Smooth muscle cell (in vitro differentiated cells): ENCODE data around the gene IDH3A. TPM values are rescaled to one million over a fixed set of nuclear protein-coding genes. Genes with fewer than 3 reads are reported as not detected.

ENCODE experiments used
- DNase-seq: peaks from one replicate; lab custom pipeline; 2025; ENCODE audit not compliant: unreplicated experiment; lab: John Stamatoyannopoulos, UW
- H2AFZ ChIP-seq: fragments of 200-600 bp; sonication (generic); 2 replicates; pipeline ENCODE4 v1.6.0; 2016; ENCODE audit warnings: antibody characterized with exemption, low read depth, mild to moderate bottlenecking
- H3F3A ChIP-seq: fragments of 200-600 bp; sonication (generic); 2 replicates; pipeline ENCODE4 v1.6.0; 2017; ENCODE audit warnings: antibody characterized with exemption, low read depth
- H3K27ac ChIP-seq: fragments of 200-600 bp; sonication (generic); 2 replicates; pipeline ENCODE4 v1.5.1; 2016; ENCODE audit warnings: low read depth, mild to moderate bottlenecking
- H3K27me3 ChIP-seq: fragments of 200-600 bp; sonication (generic); 2 replicates; pipeline ENCODE4 v1.6.1; 2016; ENCODE audit warnings: low read depth, mild to moderate bottlenecking
- H3K36me3 ChIP-seq: fragments of 200-600 bp; sonication (generic); 2 replicates; pipeline ENCODE4 v1.5.1; 2016; ENCODE audit warnings: low read depth
- H3K4me1 ChIP-seq: fragments of 200-600 bp; sonication (generic); 2 replicates; pipeline ENCODE4 v1.5.1; 2016; ENCODE audit warnings: low read depth
- H3K4me2 ChIP-seq: fragments of 200-600 bp; sonication (generic); 2 replicates; pipeline ENCODE4 v1.6.0; 2016; ENCODE audit warnings: mild to moderate bottlenecking
- H3K4me3 ChIP-seq: fragments of 200-600 bp; sonication (generic); 2 replicates; pipeline ENCODE4 v1.5.1; 2016; ENCODE audit warnings: mild to moderate bottlenecking
- H3K79me2 ChIP-seq: fragments of 200-600 bp; sonication (generic); 2 replicates; pipeline ENCODE4 v1.6.0; 2016; ENCODE audit warnings: low read depth, mild to moderate bottlenecking
- H3K9ac ChIP-seq: fragments of 200-600 bp; sonication (generic); 2 replicates; pipeline ENCODE4 v1.6.0; 2016; ENCODE audit warnings: low read depth
- H3K9me3 ChIP-seq: fragments of 200-600 bp; sonication (generic); replicated peaks from 2 replicates; pipeline ENCODE4 v1.5.1; 2016; ENCODE audit warnings: low read depth
- H4K20me1 ChIP-seq: fragments of 200-600 bp; sonication (generic); 2 replicates; pipeline ENCODE4 v1.6.0; 2016; ENCODE audit warnings: low read depth
- WGBS: methylation state at CpG from one replicate; pipeline ENCODE4 v1.1.7; 2016; ENCODE audit warnings: low lambda C conversion rate; 5-methylcytosine and 5-hydroxymethylcytosine counted together
- polyA plus RNA-seq: library from polyadenylated mRNA; unstranded; fragments of >200 nt; fragmentation: Nextera tagmentation; extraction: Ambion mirVana; gene quantifications from 2 replicates; pipeline ENCODE4 v1.2.1, GENCODE V29; 2016
- total RNA-seq: library from RNA; depleted of rRNA; stranded (reverse); fragments of >200 nt; gene quantifications from 2 replicates; pipeline ENCODE4 v1.2.3, GENCODE V29; 2014
- TF ChIP-seq, protein P1 (sequence below): fragments of 200-600 bp; sonication (generic); IDR thresholded peaks from 2 replicates; pipeline ENCODE4 v1.5.1; 2017; ENCODE audit warnings: borderline replicate concordance, mild to moderate bottlenecking, antibody characterized with exemption; ENCODE audit not compliant: insufficient read depth, poor library complexity, severe bottlenecking

IDH3A gene
- total and polyA plus RNA-seq, 2 experiments from 2014 or later: 31.3 to 56.9 TPM

DNA sequence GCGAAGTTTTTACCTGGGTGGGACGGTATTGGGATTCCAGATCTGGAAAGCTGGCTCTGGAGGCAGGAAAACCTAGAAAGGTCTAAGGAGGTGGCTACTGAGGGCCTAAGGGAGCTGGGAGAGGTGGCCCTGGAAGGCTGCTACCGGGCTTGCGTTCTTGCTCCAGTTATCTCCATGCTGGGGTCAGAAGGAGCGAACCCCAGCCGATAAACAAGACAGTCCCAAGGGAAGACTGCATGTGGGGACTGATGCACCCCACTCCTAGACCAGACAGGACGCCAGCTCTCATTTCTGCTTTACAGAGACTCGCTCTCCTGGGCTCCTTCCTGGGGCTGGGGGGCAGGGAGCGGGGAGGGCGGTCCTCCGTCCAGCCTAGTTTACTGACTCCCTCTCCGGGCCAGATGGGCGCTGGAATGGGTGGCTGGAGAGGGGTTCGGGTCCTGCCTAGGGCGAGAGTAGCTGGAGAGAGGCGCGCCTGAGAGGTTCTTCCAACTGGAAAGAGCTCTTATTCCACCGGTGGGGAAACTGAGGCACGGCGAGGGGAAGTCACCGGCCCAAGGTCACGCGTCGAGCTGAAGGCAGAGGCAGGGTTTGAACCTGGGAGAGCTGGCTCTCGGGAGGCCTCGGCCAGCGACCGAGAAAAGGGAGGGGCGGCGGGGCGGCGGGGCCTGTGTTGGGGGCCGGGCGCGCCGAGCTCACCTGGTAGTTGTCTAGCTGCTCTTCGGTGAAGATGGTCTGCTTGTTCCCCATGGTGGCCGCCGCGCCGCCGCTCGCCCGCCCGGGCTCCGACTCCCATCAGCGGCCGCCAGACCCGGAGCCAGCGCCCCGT is 18.5 kb upstream of the IDH3A start:
- peaks cover 4% of the 10 kb centered on the region for H3F3A ChIP-seq
- TF ChIP-seq, protein P1, sequence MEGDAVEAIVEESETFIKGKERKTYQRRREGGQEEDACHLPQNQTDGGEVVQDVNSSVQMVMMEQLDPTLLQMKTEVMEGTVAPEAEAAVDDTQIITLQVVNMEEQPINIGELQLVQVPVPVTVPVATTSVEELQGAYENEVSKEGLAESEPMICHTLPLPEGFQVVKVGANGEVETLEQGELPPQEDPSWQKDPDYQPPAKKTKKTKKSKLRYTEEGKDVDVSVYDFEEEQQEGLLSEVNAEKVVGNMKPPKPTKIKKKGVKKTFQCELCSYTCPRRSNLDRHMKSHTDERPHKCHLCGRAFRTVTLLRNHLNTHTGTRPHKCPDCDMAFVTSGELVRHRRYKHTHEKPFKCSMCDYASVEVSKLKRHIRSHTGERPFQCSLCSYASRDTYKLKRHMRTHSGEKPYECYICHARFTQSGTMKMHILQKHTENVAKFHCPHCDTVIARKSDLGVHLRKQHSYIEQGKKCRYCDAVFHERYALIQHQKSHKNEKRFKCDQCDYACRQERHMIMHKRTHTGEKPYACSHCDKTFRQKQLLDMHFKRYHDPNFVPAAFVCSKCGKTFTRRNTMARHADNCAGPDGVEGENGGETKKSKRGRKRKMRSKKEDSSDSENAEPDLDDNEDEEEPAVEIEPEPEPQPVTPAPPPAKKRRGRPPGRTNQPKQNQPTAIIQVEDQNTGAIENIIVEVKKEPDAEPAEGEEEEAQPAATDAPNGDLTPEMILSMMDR: no peak
- H4K20me1 ChIP-seq: no peaks in the 10 kb centered on the region
- DNase-seq: no peak
- peaks cover 10% of the 10 kb centered on the region for H3K4me1 ChIP-seq
- no peak overlapping the region for H3K27ac ChIP-seq
- H3K4me3 ChIP-seq: peak overlapping the region; percentile 73
- no peaks in the 10 kb centered on the region for H3K36me3 ChIP-seq
- H3K9me3 ChIP-seq: no peaks in the 10 kb centered on the region
- H3K79me2 ChIP-seq: no peaks in the 10 kb centered on the region
- peak overlapping the region; percentile 100 for H3K4me2 ChIP-seq
- H2AFZ ChIP-seq: peak overlapping the region; percentile 84
- 48% methylated on average over 29 of the region's 51 CpGs for WGBS
- H3K9ac ChIP-seq: no peak overlapping the region
- no peaks in the 10 kb centered on the region for H3K27me3 ChIP-seq

DNA sequence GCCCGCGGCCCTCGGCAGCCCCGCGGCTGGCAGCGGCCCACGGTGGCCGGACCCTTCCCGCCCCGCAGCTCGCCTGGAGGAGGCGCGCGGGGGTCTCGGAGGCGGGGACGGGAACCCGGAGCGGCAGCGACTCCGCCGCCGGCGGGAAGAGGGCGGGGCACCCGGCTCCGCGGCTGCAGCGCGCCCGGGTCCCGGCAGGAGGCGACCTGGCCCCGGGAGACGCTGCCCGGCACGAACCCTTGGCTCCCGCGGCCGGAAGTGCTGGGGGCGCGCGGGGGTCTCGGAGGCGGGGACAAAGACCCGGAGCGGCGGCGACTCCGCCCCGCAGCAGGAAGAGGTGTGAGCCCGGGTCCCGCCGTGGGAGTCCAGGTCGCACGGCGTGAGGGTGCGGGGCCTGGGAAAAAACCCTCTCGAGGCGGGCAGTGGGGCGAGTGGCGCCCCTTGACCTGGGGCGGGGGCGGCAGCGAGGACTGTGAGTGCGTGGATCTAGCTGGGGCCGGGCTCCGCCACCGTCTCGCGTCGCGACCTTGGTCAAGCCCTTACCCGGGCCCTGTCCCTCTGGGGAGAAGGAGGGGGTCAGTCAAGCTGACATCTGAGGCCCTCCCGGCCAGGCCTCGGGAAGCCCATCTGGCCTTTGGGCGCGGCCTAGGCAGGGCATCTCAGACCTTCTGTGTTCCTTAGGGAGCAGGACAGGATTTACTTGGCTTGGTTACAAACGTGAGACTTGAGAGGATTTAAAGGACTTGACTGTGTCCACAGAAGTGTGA is 17.7 kb upstream of the IDH3A start, which contains the start of gene CIB2:
TSS of gene CIB2 (minus strand) at position 151 of the 767 bp plus-strand sequence. CDS start 230 bp downstream, outside the sequence.
- TF ChIP-seq, protein P1: peak; percentile 57
- Histone ChIP-seq H4K20me1 (no peaks in the 10 kb centered on the region), H3K27me3 (no peaks in the 10 kb centered on the region), H3K79me2 (no peaks in the 10 kb centered on the region), H3K4me1 (peaks cover 10% of the 10 kb centered on the region), H3K4me3 (peak within 1 kb of the TSS; percentile 73), H3K9me3 (no peaks in the 10 kb centered on the region), H3K9ac (peak within 1 kb of the TSS; percentile 64), H3K4me2 (peak within 1 kb of the TSS; percentile 100), H2AFZ (peak within 1 kb of the TSS; percentile 91), H3F3A (peaks cover 4% of the 10 kb centered on the region), H3K36me3 (no peaks in the 10 kb centered on the region), H3K27ac (peak within 1 kb of the TSS; percentile 66)
- peak; percentile 42 for DNase-seq
- 1% methylated on average over 72 of the region's 79 CpGs for WGBS

DNA sequence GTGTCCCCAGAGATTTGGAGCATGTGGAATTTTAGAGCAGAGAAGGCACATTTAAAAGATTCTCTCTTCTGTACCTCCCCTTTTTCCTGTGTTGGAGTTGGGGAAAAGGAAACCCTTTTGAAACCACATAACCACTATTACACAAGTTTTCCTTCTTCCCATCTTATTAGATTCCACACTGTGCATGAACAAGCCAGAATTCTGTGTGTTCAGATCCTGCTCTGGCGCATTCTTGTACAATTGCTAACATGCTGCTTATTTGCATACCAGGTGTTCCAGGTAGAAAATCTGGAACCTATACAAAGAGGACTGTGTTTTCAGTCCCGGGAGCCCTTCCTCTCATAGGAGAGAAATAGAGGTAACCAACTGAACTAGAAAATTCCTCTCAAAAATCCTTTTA is 15.4 kb upstream of the IDH3A start:
- H3K27ac ChIP-seq: peak overlapping the region; percentile 38
- no peak overlapping the region for H3K9ac ChIP-seq
- no peak overlapping the region for H3K4me3 ChIP-seq
- H2AFZ ChIP-seq: no peak overlapping the region
- H4K20me1 ChIP-seq: no peaks in the 10 kb centered on the region
- no peak for DNase-seq
- TF ChIP-seq, protein P1: no peak
- H3K4me2 ChIP-seq: no peak overlapping the region
- H3K36me3 ChIP-seq: no peaks in the 10 kb centered on the region
- 83% methylated on average over 2 of the region's 2 CpGs for WGBS
- H3K27me3 ChIP-seq: no peaks in the 10 kb centered on the region
- peaks cover 10% of the 10 kb centered on the region for H3K4me1 ChIP-seq
- H3K79me2 ChIP-seq: no peaks in the 10 kb centered on the region
- H3K9me3 ChIP-seq: no peaks in the 10 kb centered on the region
- peaks cover 4% of the 10 kb centered on the region for H3F3A ChIP-seq
